ENCODE data around the gene ASCC2. TPM values are rescaled to one million over a fixed set of nuclear protein-coding genes. Genes with fewer than 3 reads are reported as not detected.

ASCC2 gene
- total and polyA plus RNA-seq, 2 of the 4 experiments (the other 2 are of a cell fraction) = 40.0 to 62.2 TPM

GRCh38 chr22:29798318-29798717 lies 39.8 kb downstream of the ASCC2 start:
- no peak for TF ChIP-seq MAZ (IDR thresholded peaks at IDR 0.05; ENCODE audit: borderline replicate concordance, low read depth, low read length)
- no peak for TF ChIP-seq SMC3 (IDR thresholded peaks at IDR 0.05; ENCODE audit: low read depth, low read length)
- no peak for TF ChIP-seq CEBPB (IDR thresholded peaks at IDR 0.05; ENCODE audit: low read depth, low read length)
- no peak for TF ChIP-seq RFX5 (IDR thresholded peaks at IDR 0.05; ENCODE audit: low read depth, low read length)
- TF ChIP-seq MXI1 (IDR thresholded peaks at IDR 0.05; ENCODE audit: borderline replicate concordance, low read depth, low read length) = no peak
- TF ChIP-seq, protein P1, sequence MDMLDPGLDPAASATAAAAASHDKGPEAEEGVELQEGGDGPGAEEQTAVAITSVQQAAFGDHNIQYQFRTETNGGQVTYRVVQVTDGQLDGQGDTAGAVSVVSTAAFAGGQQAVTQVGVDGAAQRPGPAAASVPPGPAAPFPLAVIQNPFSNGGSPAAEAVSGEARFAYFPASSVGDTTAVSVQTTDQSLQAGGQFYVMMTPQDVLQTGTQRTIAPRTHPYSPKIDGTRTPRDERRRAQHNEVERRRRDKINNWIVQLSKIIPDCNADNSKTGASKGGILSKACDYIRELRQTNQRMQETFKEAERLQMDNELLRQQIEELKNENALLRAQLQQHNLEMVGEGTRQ (IDR thresholded peaks at IDR 0.05; ENCODE audit: low read depth, low read length) = no peak
- no peak for TF ChIP-seq BHLHE40 (IDR thresholded peaks at IDR 0.05; ENCODE audit: low read depth, low read length)
- no peak for TF ChIP-seq FOS (IDR thresholded peaks at IDR 0.05; ENCODE audit: low read depth, low read length)
- Histone ChIP-seq H2BK15ac (ENCODE audit: low read depth, low read length) (peak overlapping the region; percentile 85; the same call in 2 of the 3 replicates), H2BK20ac (ENCODE audit: low read depth, low read length) (peak overlapping the region; percentile 97), H3K79me1 (ENCODE audit: low read depth in 1 of 2, low read length in 2 of 2) (peaks cover 11 to 23% of the 10 kb centered on the region in 2 experiments; a peak in 3 of 4 replicates), H3K18ac (ENCODE audit: low read depth, low read length) (peak overlapping the region; percentile 89), H3K23ac (ENCODE audit: low read depth, low read length) (peak overlapping the region; percentile 74), H3K9me1 (ENCODE audit: insufficient read depth, low read length) (peaks cover 20% of the 10 kb centered on the region), H3K27me3 (ENCODE audit: control insufficient read depth, insufficient read depth, low read length) (no peaks in the 10 kb centered on the region), H3K4me3 (ENCODE audit: insufficient read depth, low read depth, low read length) (no peak overlapping the region), H2AK9ac (replicated peaks; ENCODE audit: low read depth, low read length, poor library complexity) (peak overlapping the region; percentile 85), H3K4me1 (ENCODE audit: control insufficient read depth, insufficient read depth, low read length) (peaks cover 12% of the 10 kb centered on the region), H2AK5ac (ENCODE audit: low read depth, low read length) (peak overlapping the region; percentile 87), H2BK120ac (ENCODE audit: low read depth, low read length) (peak overlapping the region; percentile 97), H3K9ac (ENCODE audit: low read depth, low read length) (peak overlapping the region; percentile 22; the same call in 1 of the 2 replicates), H3K14ac (replicated peaks; ENCODE audit: low read depth, low read length) (peak overlapping the region; percentile 84), H4K91ac (ENCODE audit: insufficient read depth, low read depth, low read length) (peak overlapping the region; percentile 96), H3K36me3 (ENCODE audit: control insufficient read depth, insufficient read depth, low read length) (peaks cover 37% of the 10 kb centered on the region), H2AFZ (replicated peaks; ENCODE audit: low read length, poor library complexity) (no peak overlapping the region), H3K9me3 (ENCODE audit: control insufficient read depth, insufficient read depth, low read length) (no peaks in the 10 kb centered on the region), H4K5ac (ENCODE audit: low read depth, low read length) (peak overlapping the region; percentile 83), H3K56ac (ENCODE audit: extremely low read depth, insufficient read depth, low read length) (0 out of 2 replicates have a peak overlapping the region, but pooled peaks have one; percentile 34), H4K8ac (ENCODE audit: low read depth in 2 of 2, low read length in 2 of 2) (peak overlapping the region; percentile 63 to 89; a peak in 3 of 4 replicates), H2BK5ac (ENCODE audit: low read depth, low read length, poor library complexity, severe bottlenecking) (peak overlapping the region; percentile 92), H4K20me1 (ENCODE audit: insufficient read depth, low read length) (no peaks in the 10 kb centered on the region), H3K4me2 (ENCODE audit: low read depth, low read length) (no peak overlapping the region), H3K27ac (ENCODE audit: insufficient read depth, low read length) (peak overlapping the region; percentile 86; the same call in 1 of the 2 replicates), H3K4ac (ENCODE audit: low read depth, low read length) (peak overlapping the region; percentile 97)
- ChIA-PET POLR2A (ENCODE audit: unreplicated experiment) (no interaction called here), CTCF (interaction anchor here (1.3 kb wide), 1 partner anchor 207 kb away, joined by 5 read pairs; no protein-coding TSS in a partner anchor)
- dilution Hi-C loops (cut with HindIII; ENCODE audit: low sequenced_read_pairs, unreplicated experiment) = no loop called here
- DNase-seq (no peak), ATAC-seq (ENCODE audit: low read depth) (no peak)
- 83% methylated on average over 2 of the region's 6 CpGs; no CpG with 5 or more reads in 1 of the 2 experiments for whole genome bisulfite sequencing, 2 experiments (ENCODE audit: extremely low coverage in 2 of 2, insufficient read length in 1 of 2)
- BruUV-seq (replicated peaks) = no TSS peak
- intact Hi-C loops (cut with micrococcal nuclease) = no loop called here
- in situ Hi-C loops (cut with MboI; ENCODE audit: low sequenced_read_pairs) = no loop called here

All from IMR-90 (cell line).